SK-N-SH treated with all-trans-retinoic acid at 6 μM for 48 hours (cell line): ENCODE measurements around the gene IGF1R.

Experiments
- ATAC-seq: fragments of 200-7000 bp; cut with Tn5 transposase; 3 replicates; pipeline ENCODE4 v1.9.1; 2020; ENCODE audit warnings: mild to moderate bottlenecking, moderate library complexity
- BACH2 ChIP-seq: fragments of 250-450 bp; sonication (Bioruptor Pico); IDR thresholded peaks from 2 replicates; pipeline ENCODE4 v1.9.0; 2021; ENCODE audit warnings: mild to moderate bottlenecking, borderline replicate concordance
- CSDC2 ChIP-seq: fragments of 250-450 bp; sonication (Bioruptor Pico); IDR thresholded peaks from 2 replicates; pipeline ENCODE4 v1.5.0; 2020; ENCODE audit warnings: mild to moderate bottlenecking, moderate library complexity
- ESRRG ChIP-seq: fragments of 250-450 bp; sonication (Bioruptor Pico); IDR thresholded peaks from 2 replicates; pipeline ENCODE4 v1.6.1; 2021; ENCODE audit warnings: mild to moderate bottlenecking
- GLIS3 ChIP-seq: fragments of 250-450 bp; sonication (Bioruptor Pico); IDR thresholded peaks from 2 replicates; pipeline ENCODE4 v1.5.0; 2020; ENCODE audit warnings: mild to moderate bottlenecking, moderate library complexity
- ISL1 ChIP-seq: fragments of 250-450 bp; sonication (Bioruptor Pico); IDR thresholded peaks from 2 replicates; pipeline ENCODE4 v2.1.2; 2022; ENCODE audit warnings: mild to moderate bottlenecking, moderate library complexity
- PPARA ChIP-seq: fragments of 250-450 bp; sonication (Bioruptor Pico); IDR thresholded peaks from 2 replicates; pipeline ENCODE4 v1.5.0; 2020; ENCODE audit warnings: mild to moderate bottlenecking, borderline replicate concordance
- RARB ChIP-seq: fragments of 250-450 bp; sonication (Bioruptor Pico); IDR thresholded peaks from 2 replicates; pipeline ENCODE4 v1.8.0; 2021; ENCODE audit warnings: mild to moderate bottlenecking, moderate library complexity
- SNAI2 ChIP-seq: fragments of 250-450 bp; sonication (Bioruptor Pico); IDR thresholded peaks from 2 replicates; pipeline ENCODE4 v1.5.0; 2020; ENCODE audit warnings: mild to moderate bottlenecking, moderate library complexity
- TCF4 ChIP-seq: fragments of 250-450 bp; sonication (Bioruptor Pico); IDR thresholded peaks from 2 replicates; pipeline ENCODE4 v1.8.0; 2021; ENCODE audit warnings: mild to moderate bottlenecking, moderate library complexity, borderline replicate concordance
- TOX ChIP-seq: fragments of 250-450 bp; sonication (Bioruptor Pico); IDR thresholded peaks from 2 replicates; pipeline ENCODE4 v1.8.0; 2021; ENCODE audit warnings: mild to moderate bottlenecking, moderate library complexity, borderline replicate concordance
- ZFP30 ChIP-seq: fragments of 450-650 bp; formaldehyde crosslinking; IDR thresholded peaks from 2 replicates; pipeline ENCODE4 v1.5.0; 2022; ENCODE audit warnings: mild to moderate bottlenecking, moderate library complexity
- ZNF70 ChIP-seq: fragments of 450-650 bp; formaldehyde crosslinking; IDR thresholded peaks from 2 replicates; pipeline ENCODE4 v1.5.0; 2020; ENCODE audit warnings: mild to moderate bottlenecking, moderate library complexity
- TF ChIP-seq, protein P1 (sequence below): fragments of 250-450 bp; sonication (Bioruptor Pico); IDR thresholded peaks from 2 replicates; pipeline ENCODE4 v1.5.0; 2020; ENCODE audit warnings: mild to moderate bottlenecking, moderate library complexity
- TF ChIP-seq, protein P2 (sequence below): fragments of 250-450 bp; sonication (Bioruptor Pico); IDR thresholded peaks from 2 replicates; pipeline ENCODE4 v1.8.0; 2021; ENCODE audit warnings: low read depth, mild to moderate bottlenecking, moderate library complexity, borderline replicate concordance
- TF ChIP-seq, protein P3 (sequence below): fragments of 250-450 bp; sonication (Bioruptor Pico); IDR thresholded peaks from 2 replicates; pipeline ENCODE4 v1.5.1; 2021; ENCODE audit warnings: mild to moderate bottlenecking, moderate library complexity
- TF ChIP-seq, protein P4 (sequence below): fragments of 250-450 bp; sonication (Bioruptor Pico); IDR thresholded peaks from 2 replicates; pipeline ENCODE4 v1.5.1; 2020; ENCODE audit warnings: low read depth, mild to moderate bottlenecking, moderate library complexity

Gene IGF1R

DNA sequence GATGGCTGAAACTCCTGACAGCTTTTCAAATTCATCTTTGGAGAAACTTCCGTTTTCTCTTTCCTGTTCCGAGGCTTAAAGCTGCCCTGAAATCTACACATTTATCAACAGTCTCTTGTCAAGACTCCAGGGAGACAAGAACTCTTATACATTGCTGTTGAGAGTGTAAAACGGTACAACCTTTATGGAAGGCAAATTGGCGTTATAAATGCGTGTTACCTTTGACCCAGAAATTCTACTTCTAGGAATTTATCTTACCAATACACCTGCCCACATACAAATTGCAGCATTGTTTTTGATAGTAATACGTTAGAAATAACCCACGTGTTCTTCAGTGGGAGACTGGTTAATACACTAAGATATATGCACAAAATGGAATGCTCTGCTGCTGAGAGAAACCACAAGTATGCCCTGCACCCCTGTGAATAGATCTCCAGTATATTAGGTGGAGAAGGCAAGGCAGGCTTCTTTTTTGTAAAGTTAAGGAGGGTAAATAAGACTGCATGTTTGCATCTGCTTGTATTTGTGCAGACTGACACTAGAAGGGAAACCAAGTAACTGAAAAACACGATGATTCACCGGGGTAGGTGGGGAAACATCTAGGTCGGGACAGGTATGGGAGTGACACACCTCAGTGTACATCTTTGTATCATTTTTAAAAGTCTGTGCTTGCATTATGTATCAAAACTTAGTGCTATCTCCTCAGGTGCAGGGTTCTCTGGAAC is 97.5 kb downstream of the IGF1R start (continued):
- TF ChIP-seq, protein P1, sequence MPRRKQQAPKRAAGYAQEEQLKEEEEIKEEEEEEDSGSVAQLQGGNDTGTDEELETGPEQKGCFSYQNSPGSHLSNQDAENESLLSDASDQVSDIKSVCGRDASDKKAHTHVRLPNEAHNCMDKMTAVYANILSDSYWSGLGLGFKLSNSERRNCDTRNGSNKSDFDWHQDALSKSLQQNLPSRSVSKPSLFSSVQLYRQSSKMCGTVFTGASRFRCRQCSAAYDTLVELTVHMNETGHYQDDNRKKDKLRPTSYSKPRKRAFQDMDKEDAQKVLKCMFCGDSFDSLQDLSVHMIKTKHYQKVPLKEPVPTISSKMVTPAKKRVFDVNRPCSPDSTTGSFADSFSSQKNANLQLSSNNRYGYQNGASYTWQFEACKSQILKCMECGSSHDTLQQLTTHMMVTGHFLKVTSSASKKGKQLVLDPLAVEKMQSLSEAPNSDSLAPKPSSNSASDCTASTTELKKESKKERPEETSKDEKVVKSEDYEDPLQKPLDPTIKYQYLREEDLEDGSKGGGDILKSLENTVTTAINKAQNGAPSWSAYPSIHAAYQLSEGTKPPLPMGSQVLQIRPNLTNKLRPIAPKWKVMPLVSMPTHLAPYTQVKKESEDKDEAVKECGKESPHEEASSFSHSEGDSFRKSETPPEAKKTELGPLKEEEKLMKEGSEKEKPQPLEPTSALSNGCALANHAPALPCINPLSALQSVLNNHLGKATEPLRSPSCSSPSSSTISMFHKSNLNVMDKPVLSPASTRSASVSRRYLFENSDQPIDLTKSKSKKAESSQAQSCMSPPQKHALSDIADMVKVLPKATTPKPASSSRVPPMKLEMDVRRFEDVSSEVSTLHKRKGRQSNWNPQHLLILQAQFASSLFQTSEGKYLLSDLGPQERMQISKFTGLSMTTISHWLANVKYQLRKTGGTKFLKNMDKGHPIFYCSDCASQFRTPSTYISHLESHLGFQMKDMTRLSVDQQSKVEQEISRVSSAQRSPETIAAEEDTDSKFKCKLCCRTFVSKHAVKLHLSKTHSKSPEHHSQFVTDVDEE, result no peak
- TF ChIP-seq BACH2 (CRISPR knock-in tag), result no peak

DNA sequence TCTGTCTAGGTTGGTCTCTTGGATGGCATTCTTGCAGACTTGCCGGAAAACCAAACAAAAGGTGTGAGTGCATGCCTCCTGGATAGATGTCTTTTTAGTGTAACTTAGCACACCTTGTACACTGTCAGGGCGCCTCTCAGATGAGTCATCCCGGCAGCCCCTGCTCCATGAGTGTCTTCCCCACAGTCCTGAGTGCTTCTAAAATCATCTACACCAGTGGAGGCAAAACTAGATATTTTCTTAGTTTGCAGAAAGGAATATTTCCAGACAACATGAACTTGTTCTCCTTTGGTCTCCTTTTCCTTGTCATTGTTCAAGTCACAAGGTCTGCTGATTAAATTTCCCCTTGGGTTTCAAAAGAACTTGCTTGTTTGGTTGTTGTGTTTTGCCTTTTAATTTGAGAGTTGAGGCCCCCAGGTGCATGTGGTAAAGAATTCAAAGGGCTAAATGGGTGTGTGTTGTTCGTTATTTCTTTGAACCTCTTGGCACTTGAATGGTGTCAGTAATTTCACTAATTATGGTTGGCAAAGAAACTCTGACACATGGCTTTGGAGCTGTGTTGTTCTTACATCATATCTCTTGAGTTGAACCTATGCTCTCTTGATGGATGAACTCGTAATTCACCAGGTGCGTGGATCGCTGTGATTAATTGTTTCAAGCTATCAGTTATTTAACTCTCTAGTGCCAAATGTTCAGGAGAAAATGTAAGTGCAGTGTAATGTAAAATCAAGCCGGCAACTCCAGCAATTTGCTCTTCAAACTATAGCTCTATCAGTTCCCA is 98.2 kb downstream of the IGF1R start:
- TF ChIP-seq ISL1 (CRISPR knock-in tag), result no peak
- ATAC-seq, result no peak

DNA sequence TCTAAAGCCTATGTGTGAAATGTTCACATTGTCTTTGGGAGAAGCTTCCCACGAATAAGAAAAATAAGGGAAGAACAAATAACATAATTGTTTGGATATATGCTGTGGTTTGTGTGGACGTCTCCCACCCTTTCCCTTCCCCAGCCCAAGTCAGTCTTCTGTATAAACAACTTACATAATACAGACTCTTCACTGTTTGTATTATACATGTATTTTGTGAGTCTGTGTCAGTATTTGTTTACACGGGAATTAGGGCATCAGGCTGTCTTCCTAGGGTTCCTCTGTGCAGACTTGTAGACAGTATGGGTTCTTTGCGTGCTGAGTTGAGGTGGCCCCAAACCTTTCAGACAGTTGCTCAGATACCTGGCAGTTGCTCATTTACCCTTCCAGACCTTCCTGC is 103.4 kb downstream of the IGF1R start:
- ATAC-seq, result no peak
- TF ChIP-seq TCF4 (CRISPR knock-in tag), result no peak

DNA sequence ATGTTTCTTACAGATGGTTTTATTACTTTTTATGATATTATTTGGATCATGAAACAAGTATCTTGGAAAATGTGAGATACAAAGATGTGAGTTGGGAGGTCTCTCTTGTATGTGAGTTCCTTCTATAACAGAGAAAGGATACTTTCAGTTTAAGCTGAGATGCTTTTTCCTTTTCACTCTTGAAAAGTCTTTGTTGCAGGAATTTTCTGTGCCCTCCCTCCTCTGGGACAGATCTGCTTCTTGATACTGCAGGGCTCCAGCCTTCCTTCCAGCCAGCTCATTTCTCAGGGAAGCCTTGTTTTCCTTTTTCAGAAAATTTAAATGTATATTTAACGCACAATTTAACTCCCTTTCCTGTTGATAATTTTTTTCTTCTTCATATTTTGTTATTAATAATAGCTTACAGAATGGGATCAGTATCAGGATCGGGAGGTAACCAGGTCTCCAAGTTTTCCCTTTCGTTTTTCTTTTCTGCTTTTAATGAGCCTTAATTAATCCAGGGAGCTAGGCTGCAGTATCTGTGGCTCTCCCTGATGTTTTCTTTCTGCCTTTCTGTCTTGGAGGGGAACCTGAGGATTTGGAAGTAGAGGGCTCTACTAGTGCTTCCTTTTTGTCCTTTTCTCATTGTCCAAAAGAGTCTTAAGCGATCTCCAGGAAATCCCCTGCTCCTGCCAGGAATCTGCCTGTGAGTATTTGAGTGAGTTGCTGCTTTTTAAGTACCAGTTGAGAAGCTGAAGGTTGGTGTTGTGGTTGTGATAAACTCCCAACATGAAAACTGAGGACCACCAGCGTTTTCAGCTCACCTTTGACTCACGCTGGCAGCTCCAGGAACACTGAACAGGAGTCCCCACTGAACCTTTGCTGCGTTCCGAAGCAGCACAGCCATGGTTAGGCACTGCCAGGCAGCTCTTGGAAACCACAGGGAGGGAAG is 105.7 kb downstream of the IGF1R start:
- ATAC-seq, result peak; percentile 81
- no peak for TF ChIP-seq CSDC2 (CRISPR knock-in tag)
- TF ChIP-seq, protein P2, sequence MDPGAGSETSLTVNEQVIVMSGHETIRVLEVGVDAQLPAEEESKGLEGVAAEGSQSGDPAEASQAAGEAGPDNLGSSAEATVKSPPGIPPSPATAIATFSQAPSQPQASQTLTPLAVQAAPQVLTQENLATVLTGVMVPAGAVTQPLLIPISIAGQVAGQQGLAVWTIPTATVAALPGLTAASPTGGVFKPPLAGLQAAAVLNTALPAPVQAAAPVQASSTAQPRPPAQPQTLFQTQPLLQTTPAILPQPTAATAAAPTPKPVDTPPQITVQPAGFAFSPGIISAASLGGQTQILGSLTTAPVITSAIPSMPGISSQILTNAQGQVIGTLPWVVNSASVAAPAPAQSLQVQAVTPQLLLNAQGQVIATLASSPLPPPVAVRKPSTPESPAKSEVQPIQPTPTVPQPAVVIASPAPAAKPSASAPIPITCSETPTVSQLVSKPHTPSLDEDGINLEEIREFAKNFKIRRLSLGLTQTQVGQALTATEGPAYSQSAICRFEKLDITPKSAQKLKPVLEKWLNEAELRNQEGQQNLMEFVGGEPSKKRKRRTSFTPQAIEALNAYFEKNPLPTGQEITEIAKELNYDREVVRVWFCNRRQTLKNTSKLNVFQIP (CRISPR knock-in tag), result no peak
- TF ChIP-seq, protein P3, sequence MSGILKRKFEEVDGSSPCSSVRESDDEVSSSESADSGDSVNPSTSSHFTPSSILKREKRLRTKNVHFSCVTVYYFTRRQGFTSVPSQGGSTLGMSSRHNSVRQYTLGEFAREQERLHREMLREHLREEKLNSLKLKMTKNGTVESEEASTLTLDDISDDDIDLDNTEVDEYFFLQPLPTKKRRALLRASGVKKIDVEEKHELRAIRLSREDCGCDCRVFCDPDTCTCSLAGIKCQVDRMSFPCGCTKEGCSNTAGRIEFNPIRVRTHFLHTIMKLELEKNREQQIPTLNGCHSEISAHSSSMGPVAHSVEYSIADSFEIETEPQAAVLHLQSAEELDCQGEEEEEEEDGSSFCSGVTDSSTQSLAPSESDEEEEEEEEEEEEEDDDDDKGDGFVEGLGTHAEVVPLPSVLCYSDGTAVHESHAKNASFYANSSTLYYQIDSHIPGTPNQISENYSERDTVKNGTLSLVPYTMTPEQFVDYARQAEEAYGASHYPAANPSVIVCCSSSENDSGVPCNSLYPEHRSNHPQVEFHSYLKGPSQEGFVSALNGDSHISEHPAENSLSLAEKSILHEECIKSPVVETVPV, result no peak
- TF ChIP-seq ZNF70, result no peak
- TF ChIP-seq, protein P1, result no peak
- TF ChIP-seq TOX (CRISPR knock-in tag), result no peak
- TF ChIP-seq, all 23 proteins: peak for 0

DNA sequence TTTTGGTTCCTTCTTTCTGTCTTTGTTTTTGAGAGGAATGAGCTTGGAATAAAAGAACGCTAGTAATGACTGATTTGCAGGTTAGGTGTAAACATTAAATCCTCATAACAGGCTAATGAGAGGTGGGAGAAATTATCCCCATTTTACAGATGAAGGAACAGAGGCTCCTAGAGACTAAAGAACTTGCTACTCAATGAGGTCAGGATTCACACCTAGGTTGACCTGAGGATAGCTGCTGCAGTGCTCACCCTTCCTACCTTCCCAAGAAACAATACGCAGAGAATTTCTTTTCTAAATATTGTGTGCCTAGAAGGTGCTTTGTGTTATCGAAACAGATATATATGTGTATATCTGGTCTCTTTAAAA is 106.3 kb downstream of the IGF1R start:
- ATAC-seq, result peak; percentile 12; the same call in 1 of the 3 replicates
- no peak for TF ChIP-seq GLIS3
- TF ChIP-seq ZFP30 (CRISPR knock-in tag), result no peak
- TF ChIP-seq TCF4 (CRISPR knock-in tag), result no peak
- TF ChIP-seq ZNF70, result no peak
- TF ChIP-seq TOX (CRISPR knock-in tag), result no peak
- no peak for TF ChIP-seq CSDC2 (CRISPR knock-in tag)
- no peak for TF ChIP-seq BACH2 (CRISPR knock-in tag)
- TF ChIP-seq ESRRG (CRISPR knock-in tag), result no peak
- TF ChIP-seq, protein P3, result no peak
- TF ChIP-seq RARB, result no peak
- TF ChIP-seq, protein P4, sequence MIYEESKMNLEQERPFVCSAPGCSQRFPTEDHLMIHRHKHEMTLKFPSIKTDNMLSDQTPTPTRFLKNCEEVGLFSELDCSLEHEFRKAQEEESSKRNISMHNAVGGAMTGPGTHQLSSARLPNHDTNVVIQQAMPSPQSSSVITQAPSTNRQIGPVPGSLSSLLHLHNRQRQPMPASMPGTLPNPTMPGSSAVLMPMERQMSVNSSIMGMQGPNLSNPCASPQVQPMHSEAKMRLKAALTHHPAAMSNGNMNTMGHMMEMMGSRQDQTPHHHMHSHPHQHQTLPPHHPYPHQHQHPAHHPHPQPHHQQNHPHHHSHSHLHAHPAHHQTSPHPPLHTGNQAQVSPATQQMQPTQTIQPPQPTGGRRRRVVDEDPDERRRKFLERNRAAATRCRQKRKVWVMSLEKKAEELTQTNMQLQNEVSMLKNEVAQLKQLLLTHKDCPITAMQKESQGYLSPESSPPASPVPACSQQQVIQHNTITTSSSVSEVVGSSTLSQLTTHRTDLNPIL (CRISPR knock-in tag), result no peak
- no peak for TF ChIP-seq SNAI2 (CRISPR knock-in tag)
- TF ChIP-seq PPARA (CRISPR knock-in tag), result no peak
